ENCODE data around the gene SLC30A2.

SLC30A2 gene

DNA sequence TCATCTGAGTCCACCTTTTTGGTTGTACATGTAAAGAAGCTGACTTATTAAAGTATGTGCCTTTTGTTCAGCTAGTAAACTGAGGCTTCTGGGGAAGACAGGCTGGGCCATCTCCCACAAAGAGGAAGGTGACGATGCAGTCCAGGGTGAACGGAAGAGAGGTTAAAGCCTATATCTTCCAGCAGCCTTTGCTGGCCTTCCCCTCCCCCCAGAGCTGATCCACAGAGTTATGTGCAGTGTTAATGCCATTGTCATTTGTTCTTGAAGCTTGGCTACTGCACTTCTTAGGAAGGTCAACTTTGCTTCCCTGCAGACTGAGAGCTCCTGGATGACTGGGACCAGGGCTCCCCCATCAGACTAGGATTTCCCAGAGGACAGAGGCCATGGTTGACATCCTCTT is 2.2 kb downstream of the SLC30A2 start:
- DNase-seq (ENCODE audit: low read depth) = no peak
- TF ChIP-seq, protein P1, sequence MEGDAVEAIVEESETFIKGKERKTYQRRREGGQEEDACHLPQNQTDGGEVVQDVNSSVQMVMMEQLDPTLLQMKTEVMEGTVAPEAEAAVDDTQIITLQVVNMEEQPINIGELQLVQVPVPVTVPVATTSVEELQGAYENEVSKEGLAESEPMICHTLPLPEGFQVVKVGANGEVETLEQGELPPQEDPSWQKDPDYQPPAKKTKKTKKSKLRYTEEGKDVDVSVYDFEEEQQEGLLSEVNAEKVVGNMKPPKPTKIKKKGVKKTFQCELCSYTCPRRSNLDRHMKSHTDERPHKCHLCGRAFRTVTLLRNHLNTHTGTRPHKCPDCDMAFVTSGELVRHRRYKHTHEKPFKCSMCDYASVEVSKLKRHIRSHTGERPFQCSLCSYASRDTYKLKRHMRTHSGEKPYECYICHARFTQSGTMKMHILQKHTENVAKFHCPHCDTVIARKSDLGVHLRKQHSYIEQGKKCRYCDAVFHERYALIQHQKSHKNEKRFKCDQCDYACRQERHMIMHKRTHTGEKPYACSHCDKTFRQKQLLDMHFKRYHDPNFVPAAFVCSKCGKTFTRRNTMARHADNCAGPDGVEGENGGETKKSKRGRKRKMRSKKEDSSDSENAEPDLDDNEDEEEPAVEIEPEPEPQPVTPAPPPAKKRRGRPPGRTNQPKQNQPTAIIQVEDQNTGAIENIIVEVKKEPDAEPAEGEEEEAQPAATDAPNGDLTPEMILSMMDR (IDR thresholded peaks at IDR 0.05; ENCODE audit: insufficient read depth, low read depth, low read length, missing control alignments) = no peak
- no peak overlapping the region for H3K4me3 ChIP-seq (ENCODE audit: low read length)

DNA sequence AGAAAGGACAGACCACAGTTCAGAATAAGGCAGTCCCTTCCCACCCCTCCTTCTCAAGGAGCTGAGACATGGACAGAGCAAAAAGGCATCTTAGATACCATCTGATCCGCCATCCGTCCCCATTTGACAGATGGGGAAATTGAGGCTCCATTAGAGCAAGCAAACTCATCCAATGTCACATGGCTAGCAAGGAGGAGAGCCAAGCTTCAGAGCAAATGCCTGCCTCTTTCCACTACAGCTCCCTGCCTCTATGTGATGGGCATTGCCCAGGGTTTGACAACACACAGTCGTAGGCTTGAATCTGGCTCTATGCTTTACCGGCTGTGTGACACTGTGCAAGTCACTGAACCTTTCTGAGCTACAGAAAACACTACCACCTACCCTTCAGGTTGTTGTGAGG is 3.9 kb downstream of the SLC30A2 start:
- DNase-seq (ENCODE audit: low read depth) = no peak
- TF ChIP-seq, protein P1 (IDR thresholded peaks at IDR 0.05; ENCODE audit: insufficient read depth, low read depth, low read length, missing control alignments) = no peak
- H3K4me3 ChIP-seq (ENCODE audit: low read length) = no peak overlapping the region

DNA sequence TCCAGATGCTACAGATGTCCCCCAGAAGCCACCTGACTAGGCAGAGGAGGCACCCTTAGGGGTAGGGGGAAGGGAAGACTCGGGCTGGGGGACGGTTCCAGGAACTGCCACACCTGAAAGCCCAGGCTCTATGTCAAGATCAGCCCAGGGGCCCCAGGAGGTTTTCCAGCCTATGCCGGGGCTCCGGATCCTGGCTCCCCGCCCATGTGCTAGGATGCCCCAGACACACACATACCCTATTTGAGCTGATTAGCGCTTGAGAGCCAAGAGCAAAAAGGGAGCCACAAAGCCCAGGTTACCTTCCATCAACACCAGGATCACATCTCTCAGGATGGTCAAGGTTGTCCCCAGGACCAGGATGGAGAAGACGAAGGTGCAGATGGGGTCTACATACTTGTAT is 4.5 kb downstream of the SLC30A2 start:
- TF ChIP-seq, protein P1 (IDR thresholded peaks at IDR 0.05; ENCODE audit: insufficient read depth, low read depth, low read length, missing control alignments) = no peak
- H3K4me3 ChIP-seq (ENCODE audit: low read length) = no peak overlapping the region
- no peak for DNase-seq (ENCODE audit: low read depth)

GRCh38 chr1:26038904-26039303 is 7.0 kb downstream of the SLC30A2 start:
- no peak for DNase-seq (ENCODE audit: low read depth)
- TF ChIP-seq, protein P1 (IDR thresholded peaks at IDR 0.05; ENCODE audit: insufficient read depth, low read depth, low read length, missing control alignments) = no peak
- H3K4me3 ChIP-seq (ENCODE audit: low read length) = no peak overlapping the region

DNA sequence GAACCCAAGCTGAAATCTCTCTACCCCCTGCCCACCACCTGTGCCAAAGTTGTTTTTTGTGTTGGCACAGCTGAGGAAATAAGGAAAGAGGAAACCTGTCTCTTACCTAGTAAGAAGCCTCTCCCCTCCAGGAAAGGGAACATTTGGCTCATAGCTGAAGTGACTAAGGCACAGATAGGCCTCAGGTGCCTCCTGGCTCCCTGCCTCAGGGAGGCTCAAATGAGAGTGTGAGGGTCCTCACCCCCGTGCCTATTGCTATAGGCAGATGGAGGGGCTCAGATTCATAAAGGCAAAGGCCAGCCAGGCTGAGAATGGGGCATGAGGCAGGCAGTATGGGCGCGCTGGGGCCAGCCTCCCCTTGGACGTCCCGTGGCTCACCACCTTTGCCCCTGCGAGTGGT is 7.4 kb downstream of the SLC30A2 start:
- TF ChIP-seq, protein P1 (IDR thresholded peaks at IDR 0.05; ENCODE audit: insufficient read depth, low read depth, low read length, missing control alignments) = no peak
- no peak overlapping the region for H3K4me3 ChIP-seq (ENCODE audit: low read length)
- no peak for DNase-seq (ENCODE audit: low read depth)

DNA sequence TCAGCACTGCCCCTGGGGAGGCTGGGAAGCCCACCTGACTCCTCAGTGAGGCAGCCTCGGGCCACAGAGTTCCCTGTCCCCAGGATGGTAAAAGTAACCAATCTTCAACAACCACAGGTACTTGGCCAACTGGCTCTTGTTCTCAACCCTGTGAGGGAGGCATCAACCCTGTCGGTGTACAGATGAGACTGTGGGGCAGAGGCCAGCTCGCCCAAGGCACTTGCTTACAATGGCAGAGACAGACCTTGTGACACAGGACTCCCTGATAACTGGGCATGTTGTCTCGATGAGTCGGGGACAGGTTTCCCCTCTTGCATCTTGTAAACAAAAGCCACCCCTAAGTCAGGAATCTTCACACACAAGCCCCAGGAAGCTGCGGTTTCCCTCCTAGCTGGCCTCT is 8.0 kb downstream of the SLC30A2 start:
- no peak overlapping the region for H3K4me3 ChIP-seq (ENCODE audit: low read length)
- TF ChIP-seq, protein P1 (IDR thresholded peaks at IDR 0.05; ENCODE audit: insufficient read depth, low read depth, low read length, missing control alignments) = no peak
- no peak for DNase-seq (ENCODE audit: low read depth)

DNA sequence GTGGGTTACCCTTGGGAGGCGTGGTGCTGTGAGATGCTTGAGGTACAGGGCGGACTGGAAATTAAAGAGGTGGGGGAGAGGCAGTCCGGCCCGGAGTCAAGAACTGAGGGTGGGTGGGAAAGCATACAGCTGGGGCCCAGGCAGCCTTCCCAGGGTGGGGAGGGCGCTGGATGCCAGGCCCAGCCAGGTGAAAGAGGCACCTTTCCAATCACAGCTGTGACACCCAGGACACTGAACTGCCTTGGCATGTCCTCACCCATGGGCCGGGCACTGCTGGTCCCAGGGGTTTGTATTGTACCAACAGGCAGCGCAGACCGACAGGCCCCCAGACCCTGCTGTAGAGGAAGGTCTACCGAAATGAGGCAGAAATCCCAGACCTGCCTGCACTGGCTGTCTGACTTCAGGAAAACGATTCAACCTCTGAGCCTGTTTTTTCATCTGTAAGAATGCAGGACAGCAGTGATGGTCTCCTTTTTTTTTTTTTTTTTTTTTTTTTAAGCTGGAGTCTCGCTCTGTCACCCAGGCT is 9.1 kb downstream of the SLC30A2 start:
- no peak for DNase-seq (ENCODE audit: low read depth)
- TF ChIP-seq, protein P1 (IDR thresholded peaks at IDR 0.05; ENCODE audit: insufficient read depth, low read depth, low read length, missing control alignments) = no peak
- H3K4me3 ChIP-seq (ENCODE audit: low read length) = no peak overlapping the region
